ENCODE results near the gene GPD1. TPM values are rescaled to one million over a fixed set of nuclear protein-coding genes. Genes with fewer than 3 reads are reported as not detected.

GPD1 gene
- total RNA-seq, 1 experiment from 2014 or later: 1.6 TPM

- no peak for TF ChIP-seq POLR2AphosphoS5 (IDR thresholded peaks at IDR 0.05; ENCODE audit: low read depth, low read length)
- TF ChIP-seq JUND (IDR thresholded peaks at IDR 0.05): no peak
- TF ChIP-seq, protein P1, sequence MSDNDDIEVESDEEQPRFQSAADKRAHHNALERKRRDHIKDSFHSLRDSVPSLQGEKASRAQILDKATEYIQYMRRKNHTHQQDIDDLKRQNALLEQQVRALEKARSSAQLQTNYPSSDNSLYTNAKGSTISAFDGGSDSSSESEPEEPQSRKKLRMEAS (IDR thresholded peaks at IDR 0.05): no peak
- no peak for TF ChIP-seq REST (IDR thresholded peaks at IDR 0.05; ENCODE audit: low read depth)
- TF ChIP-seq YY1 (IDR thresholded peaks at IDR 0.05; ENCODE audit: extremely low read depth, insufficient replicate concordance, low read depth, low read length): no peak
- TF ChIP-seq CBX3 (IDR thresholded peaks at IDR 0.05; ENCODE audit: low read depth): no peak
- TF ChIP-seq RAD21 (IDR thresholded peaks at IDR 0.05; ENCODE audit: low read depth): no peak
- TF ChIP-seq SP1 (IDR thresholded peaks at IDR 0.05; ENCODE audit: low read depth): no peak
- no peak for TF ChIP-seq CEBPB (IDR thresholded peaks at IDR 0.05; ENCODE audit: low read depth)
- no peak for TF ChIP-seq SIN3A (IDR thresholded peaks at IDR 0.05; ENCODE audit: low read depth)
- no peak for TF ChIP-seq FOSL1 (IDR thresholded peaks at IDR 0.05; ENCODE audit: low read depth)
- TF ChIP-seq SRF (IDR thresholded peaks at IDR 0.05; ENCODE audit: low read depth): no peak
- no peak for TF ChIP-seq EZH2phosphoT487 (IDR thresholded peaks at IDR 0.05; ENCODE audit: borderline replicate concordance)
- no peak for TF ChIP-seq EZH2 (IDR thresholded peaks at IDR 0.05)
- TF ChIP-seq ZFX (IDR thresholded peaks at IDR 0.05): no peak
- TF ChIP-seq ZNF274 (IDR thresholded peaks at IDR 0.05; ENCODE audit: low read depth, low read length): no peak
- no peak for ATAC-seq
- H3K9me3 ChIP-seq (ENCODE audit: control insufficient read depth in 1 of 2, insufficient read depth in 1 of 2, low read depth in 1 of 2, low read length in 2 of 2): no peaks in the 10 kb centered on the region
- H3K4me1 ChIP-seq (ENCODE audit: control insufficient read depth in 1 of 2, insufficient read depth in 2 of 2, low read length in 2 of 2): no peaks in the 10 kb centered on the region
- BruUV-seq (replicated peaks): no TSS peak
- RAD21 ChIA-PET (ENCODE audit: low non-redundant PET in 1 of 2, low total read pairs in 2 of 2, uncharacterized antibody in 2 of 2, unreplicated experiment in 2 of 2): no interaction called here
- H2AFZ ChIP-seq (ENCODE audit: low read depth, low read length, poor library complexity, severe bottlenecking): no peak overlapping the region
- no peak overlapping the region for H3K4me2 ChIP-seq (ENCODE audit: low read length)
- intact Hi-C loops (cut with micrococcal nuclease): no loop called here
- DNase-seq (ENCODE audit: low read depth, low spot score): no peak
- no peaks in the 10 kb centered on the region for H3K27me3 ChIP-seq (ENCODE audit: insufficient read depth, low read length)
- POLR2A ChIA-PET: no interaction called here
- H4K20me1 ChIP-seq (ENCODE audit: insufficient read depth): no peaks in the 10 kb centered on the region
- no peak overlapping the region for H3K9ac ChIP-seq (ENCODE audit: low read length)
- CTCF ChIA-PET: no interaction called here
- no peak overlapping the region for H3K4me3 ChIP-seq (replicated peaks in 1 of 2; ENCODE audit: low read depth in 1 of 2, low read length in 2 of 2)
- no peak overlapping the region for H3K27ac ChIP-seq (ENCODE audit: low read depth, low read length)
- H3K9me2 ChIP-seq (ENCODE audit: insufficient read depth): no peaks in the 10 kb centered on the region
- H3K79me2 ChIP-seq (ENCODE audit: insufficient read depth, low read length): no peaks in the 10 kb centered on the region
- peaks cover 22 to 23% of the 10 kb centered on the region in 2 experiments for H3K36me3 ChIP-seq (ENCODE audit: control insufficient read depth in 1 of 2, insufficient read depth in 2 of 2, low read length in 2 of 2)
Measured at GRCh38 chr12:50129290-50129689, 25.5 kb downstream of the GPD1 start.

Measured in HCT116 (cell line).